Measurements from ENCODE around the gene SPSB2.

- TF ChIP-seq, protein P1, sequence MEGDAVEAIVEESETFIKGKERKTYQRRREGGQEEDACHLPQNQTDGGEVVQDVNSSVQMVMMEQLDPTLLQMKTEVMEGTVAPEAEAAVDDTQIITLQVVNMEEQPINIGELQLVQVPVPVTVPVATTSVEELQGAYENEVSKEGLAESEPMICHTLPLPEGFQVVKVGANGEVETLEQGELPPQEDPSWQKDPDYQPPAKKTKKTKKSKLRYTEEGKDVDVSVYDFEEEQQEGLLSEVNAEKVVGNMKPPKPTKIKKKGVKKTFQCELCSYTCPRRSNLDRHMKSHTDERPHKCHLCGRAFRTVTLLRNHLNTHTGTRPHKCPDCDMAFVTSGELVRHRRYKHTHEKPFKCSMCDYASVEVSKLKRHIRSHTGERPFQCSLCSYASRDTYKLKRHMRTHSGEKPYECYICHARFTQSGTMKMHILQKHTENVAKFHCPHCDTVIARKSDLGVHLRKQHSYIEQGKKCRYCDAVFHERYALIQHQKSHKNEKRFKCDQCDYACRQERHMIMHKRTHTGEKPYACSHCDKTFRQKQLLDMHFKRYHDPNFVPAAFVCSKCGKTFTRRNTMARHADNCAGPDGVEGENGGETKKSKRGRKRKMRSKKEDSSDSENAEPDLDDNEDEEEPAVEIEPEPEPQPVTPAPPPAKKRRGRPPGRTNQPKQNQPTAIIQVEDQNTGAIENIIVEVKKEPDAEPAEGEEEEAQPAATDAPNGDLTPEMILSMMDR (IDR thresholded peaks at IDR 0.05; ENCODE audit: low read length): no peak
- TF ChIP-seq EZH2phosphoT487 (IDR thresholded peaks at IDR 0.05; ENCODE audit: low read length) (no peak), EZH2 (optimal IDR thresholded peaks at IDR 0.05; ENCODE audit: low read depth, low read length) (no peak)
Observed at GRCh38 chr12:6838854-6839253, 34.2 kb downstream of the SPSB2 start.
